Measurements from ENCODE around the gene TMEM178B. TPM values are rescaled to one million over a fixed set of nuclear protein-coding genes. Genes with fewer than 3 reads are reported as not detected.
"Not testable (repeated sequence)": the region's sequence is repeated elsewhere in the genome, so short reads cannot be mapped to it uniquely, and the experiment has no call there.

TMEM178B gene
- total RNA-seq, 1 donor from 2014 or later, result 35.9 TPM

DNA sequence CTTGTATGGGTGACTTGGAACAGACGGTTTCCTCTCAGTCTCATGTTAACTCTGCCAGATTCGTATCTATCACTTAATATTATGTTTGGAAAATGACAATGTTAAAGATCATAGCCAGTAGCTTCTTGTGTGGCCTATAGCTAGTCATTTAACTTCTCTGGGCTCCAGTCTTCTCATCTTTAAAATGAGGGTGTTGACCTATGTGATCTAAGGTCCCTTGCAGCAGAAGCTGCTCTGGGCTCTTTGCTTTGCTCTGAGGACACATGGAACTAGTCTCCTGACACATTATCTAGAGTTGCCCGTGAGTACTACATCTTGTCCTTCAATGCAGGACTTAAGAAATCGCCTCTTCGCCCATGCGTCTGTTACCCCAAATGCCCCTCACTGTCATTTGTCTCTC lies 93.1 kb downstream of the TMEM178B start:
- no peak overlapping the region for H3K27ac ChIP-seq (replicated peaks)
- no peak for TF ChIP-seq CTCF (IDR thresholded peaks at IDR 0.05; ENCODE audit: borderline replicate concordance)
- H3K4me1 ChIP-seq, result no peaks in the 10 kb centered on the region
- DNase-seq, result no peak
- H3K27me3 ChIP-seq (ENCODE audit: low read depth), result no peaks in the 10 kb centered on the region
- no peak overlapping the region for H3K4me3 ChIP-seq
- H3K9me3 ChIP-seq (replicated peaks), result no peaks in the 10 kb centered on the region
- H3K36me3 ChIP-seq, result no peaks in the 10 kb centered on the region
- intact Hi-C loops (cut with micrococcal nuclease), result no loop called here

- H3K36me3 ChIP-seq, result no peaks in the 10 kb centered on the region
- no peaks in the 10 kb centered on the region for H3K9me3 ChIP-seq (replicated peaks)
- no peak for TF ChIP-seq CTCF (IDR thresholded peaks at IDR 0.05; ENCODE audit: borderline replicate concordance)
- no peaks in the 10 kb centered on the region for H3K4me1 ChIP-seq
- H3K4me3 ChIP-seq, result no peak overlapping the region
- intact Hi-C loops (cut with micrococcal nuclease), result no loop called here
- no peaks in the 10 kb centered on the region for H3K27me3 ChIP-seq (ENCODE audit: low read depth)
- no peak for DNase-seq
- no peak overlapping the region for H3K27ac ChIP-seq (replicated peaks)
Observed at GRCh38 chr7:141167381-141167964, 93.6 kb downstream of the TMEM178B start.

DNA sequence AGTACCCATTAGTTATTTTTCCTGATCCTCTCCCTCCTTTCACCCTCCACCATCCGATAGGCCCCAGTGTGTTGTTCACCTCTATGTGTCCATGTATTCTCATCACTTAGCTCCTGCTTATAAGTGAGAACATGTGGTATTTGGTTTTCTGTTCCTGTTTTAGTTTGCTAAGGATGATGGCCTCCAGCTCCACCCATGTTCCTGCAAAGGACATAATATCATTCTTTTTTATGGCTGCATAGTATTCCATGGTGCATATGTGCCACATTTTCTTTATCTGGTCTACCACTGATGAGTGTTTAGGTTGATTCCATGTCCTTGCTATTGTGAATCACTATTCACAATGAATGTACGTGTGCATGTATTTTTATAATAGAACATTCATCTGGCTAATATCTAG lies 95.3 kb downstream of the TMEM178B start:
- H3K4me1 ChIP-seq; H3K36me3 ChIP-seq; H3K4me3 ChIP-seq; H3K27me3 ChIP-seq (ENCODE audit: low read depth); intact Hi-C loops (cut with micrococcal nuclease); DNase-seq; H3K27ac ChIP-seq (replicated peaks); H3K9me3 ChIP-seq (replicated peaks): not testable (repeated sequence)

DNA sequence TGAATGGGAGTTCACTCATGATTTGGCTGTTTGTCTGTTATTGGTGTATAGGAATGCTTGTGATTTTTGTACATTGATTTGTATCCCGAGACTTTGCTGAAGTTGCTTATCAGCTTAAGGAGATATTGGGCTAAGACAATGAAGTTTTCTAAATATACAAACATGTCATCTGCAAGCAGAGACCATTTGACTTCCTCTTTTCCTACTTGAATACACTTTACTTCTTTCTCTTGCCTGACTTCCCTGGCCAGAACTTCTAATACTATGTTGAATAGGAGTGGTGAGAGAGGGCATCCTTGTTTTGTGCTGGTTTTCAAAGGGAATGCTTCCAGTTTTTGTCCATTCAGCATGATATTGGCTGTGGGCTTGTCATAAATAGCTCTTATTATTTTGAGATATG lies 101.9 kb downstream of the TMEM178B start:
- H3K4me3 ChIP-seq; H3K27ac ChIP-seq (replicated peaks); H3K27me3 ChIP-seq (ENCODE audit: low read depth); DNase-seq; H3K4me1 ChIP-seq; H3K9me3 ChIP-seq (replicated peaks); intact Hi-C loops (cut with micrococcal nuclease); H3K36me3 ChIP-seq: not testable (repeated sequence)

DNA sequence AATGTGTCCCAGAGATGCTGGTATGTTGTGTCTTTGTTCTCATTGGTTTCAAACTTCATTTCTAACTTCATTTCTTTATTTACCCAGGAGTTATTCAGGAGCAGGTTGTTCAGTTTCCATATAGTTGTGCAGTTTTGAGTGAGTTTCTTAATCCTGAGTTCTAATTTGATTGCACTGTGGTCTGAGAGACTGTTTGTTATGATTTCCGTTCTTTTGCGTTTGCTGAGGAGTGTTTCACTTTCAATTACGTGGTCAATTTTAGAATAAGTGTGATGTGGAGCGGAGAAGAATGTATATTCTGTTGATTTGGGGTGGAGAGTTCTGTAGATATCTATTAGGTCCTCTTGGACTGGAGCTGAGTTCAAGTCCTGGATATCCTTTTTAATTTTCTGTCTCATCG lies 103.3 kb downstream of the TMEM178B start:
- H3K9me3 ChIP-seq (replicated peaks); DNase-seq; H3K27ac ChIP-seq (replicated peaks); intact Hi-C loops (cut with micrococcal nuclease); H3K4me3 ChIP-seq; H3K36me3 ChIP-seq; H3K4me1 ChIP-seq; H3K27me3 ChIP-seq (ENCODE audit: low read depth): not testable (repeated sequence)

DNA sequence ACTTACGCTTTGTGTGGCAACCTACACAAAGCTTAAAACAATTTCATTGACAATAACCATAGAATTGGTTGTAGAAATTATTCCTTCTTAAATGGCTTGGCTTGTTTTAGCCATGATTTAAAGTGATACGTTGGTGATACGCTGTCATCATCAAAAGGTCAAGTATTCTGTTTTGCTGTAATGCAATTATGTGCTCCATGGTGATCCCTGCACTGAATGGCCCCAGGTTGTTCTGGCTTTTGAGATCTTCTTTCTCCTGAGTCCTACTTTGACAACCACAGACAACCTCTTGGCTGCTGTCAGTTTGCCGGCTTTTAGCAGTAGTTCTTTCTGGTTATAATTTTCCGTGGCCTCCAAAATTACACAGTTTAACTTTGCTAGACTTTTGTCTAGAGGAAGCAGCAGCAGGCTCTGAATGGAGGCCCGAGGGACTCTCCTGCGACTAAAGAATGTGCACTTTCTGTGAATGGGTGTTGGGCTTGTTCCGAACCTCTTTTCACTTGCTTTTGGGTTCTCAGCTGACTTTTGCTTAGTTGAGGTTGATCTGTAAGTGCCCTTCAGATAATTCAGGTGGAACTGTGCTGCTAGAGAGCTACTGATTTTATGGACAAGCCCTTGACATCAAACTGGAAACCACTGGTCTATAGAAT lies 104.7 kb downstream of the TMEM178B start:
- no peak for TF ChIP-seq CTCF (IDR thresholded peaks at IDR 0.05; ENCODE audit: borderline replicate concordance)
- Histone ChIP-seq H3K36me3 (no peaks in the 10 kb centered on the region), H3K9me3 (replicated peaks) (no peaks in the 10 kb centered on the region), H3K27ac (replicated peaks) (no peak overlapping the region), H3K27me3 (ENCODE audit: low read depth) (no peaks in the 10 kb centered on the region), H3K4me1 (no peaks in the 10 kb centered on the region), H3K4me3 (no peak overlapping the region)
- intact Hi-C loops (cut with micrococcal nuclease), result no loop called here
- no peak for DNase-seq

DNA sequence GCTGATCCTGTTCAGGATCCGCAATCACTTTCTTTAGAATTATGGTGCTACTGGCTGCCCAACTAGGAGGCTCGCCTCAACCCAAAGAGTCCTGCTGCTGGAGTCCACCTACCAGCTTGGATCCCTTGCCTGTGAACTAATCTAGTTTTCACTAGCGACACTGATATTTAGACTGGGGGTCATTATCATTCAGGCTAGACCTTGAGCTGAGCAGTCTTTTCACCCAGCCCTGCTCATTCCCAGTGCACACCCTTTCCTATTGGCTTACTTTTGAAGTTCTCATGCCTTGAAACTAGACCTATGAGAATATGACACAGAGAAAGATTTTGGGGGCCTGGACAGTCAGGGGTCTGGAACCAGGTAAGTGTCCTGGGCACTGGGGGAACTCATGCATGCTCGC lies 107.9 kb downstream of the TMEM178B start:
- no peak for DNase-seq
- no peaks in the 10 kb centered on the region for H3K27me3 ChIP-seq (ENCODE audit: low read depth)
- H3K4me1 ChIP-seq, result no peaks in the 10 kb centered on the region
- H3K27ac ChIP-seq (replicated peaks), result no peak overlapping the region
- no peak for TF ChIP-seq CTCF (IDR thresholded peaks at IDR 0.05; ENCODE audit: borderline replicate concordance)
- H3K9me3 ChIP-seq (replicated peaks), result no peaks in the 10 kb centered on the region
- no peak overlapping the region for H3K4me3 ChIP-seq
- intact Hi-C loops (cut with micrococcal nuclease), result no loop called here
- H3K36me3 ChIP-seq, result no peaks in the 10 kb centered on the region

All from left ventricle myocardium inferior (tissue), 1 donor.